Nucleus accumbens (tissue), 56 donors: Measurements from ENCODE around the gene KLHL34.

Experiments used
- DNase-seq, 56 donors: peaks; one replicate each; lab custom pipeline; 2025; lab: John Stamatoyannopoulos, UW

The KLHL34 gene, protein sequence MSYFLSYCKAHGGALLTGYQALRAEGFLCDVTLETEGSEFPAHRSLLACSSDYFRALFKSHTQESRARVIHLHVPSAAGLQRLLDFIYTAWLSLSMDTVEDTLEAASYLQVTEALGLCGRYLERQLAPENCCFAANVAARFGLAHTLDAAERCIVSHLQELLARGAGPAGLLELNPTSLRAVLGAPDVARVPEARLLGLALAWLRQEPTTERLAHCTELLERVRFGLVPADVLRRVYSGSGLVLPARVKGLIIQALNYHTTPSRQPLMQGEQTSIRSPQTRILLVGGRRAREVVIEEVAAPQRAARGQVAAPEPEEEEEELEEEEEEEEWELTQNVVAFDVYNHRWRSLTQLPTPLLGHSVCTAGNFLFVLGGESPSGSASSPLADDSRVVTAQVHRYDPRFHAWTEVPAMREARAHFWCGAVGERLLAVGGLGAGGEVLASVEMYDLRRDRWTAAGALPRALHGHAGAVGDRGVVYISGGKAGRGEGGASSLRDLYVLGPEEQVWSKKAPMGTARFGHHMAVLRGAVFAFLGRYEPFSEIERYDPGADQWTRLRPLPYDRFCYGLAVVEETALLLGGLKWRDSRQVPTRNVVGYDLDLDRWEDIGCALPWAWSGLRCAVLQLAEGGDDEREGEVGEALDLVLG

DNA sequence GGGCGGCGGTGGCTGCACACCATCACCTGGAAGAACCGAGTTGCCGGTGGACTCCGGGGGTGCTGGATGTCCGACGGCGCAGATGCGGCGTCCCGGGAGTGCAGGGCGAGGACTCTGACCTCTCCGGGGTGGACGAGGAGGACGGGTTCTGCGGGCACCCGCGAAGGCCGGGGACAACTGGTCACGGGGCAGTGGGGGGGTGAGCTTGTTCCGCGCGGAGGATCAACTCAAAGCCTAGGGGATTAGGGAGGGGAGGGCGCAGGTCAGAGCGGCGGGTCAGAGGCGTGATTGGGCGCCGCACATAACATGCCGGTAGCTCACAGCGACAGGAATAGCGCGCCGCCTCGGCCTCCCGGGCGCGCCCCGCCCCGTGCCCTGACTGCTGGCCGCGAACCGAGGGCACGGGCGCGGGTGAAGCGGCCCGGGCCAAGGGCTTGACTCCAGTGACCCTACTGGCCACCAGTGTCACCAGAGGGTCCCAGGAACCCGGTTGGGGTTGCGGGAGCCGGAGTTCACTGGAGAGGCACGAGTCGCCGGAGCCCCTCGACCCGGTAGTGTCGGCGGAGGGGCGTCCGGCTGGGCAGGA is at the start of gene KLHL34:
TSS of gene KLHL34 (minus strand) at position 179 of the 586 bp plus-strand sequence. CDS start 542 bp downstream, outside the sequence.
- DNase-seq, result no peak

DNA sequence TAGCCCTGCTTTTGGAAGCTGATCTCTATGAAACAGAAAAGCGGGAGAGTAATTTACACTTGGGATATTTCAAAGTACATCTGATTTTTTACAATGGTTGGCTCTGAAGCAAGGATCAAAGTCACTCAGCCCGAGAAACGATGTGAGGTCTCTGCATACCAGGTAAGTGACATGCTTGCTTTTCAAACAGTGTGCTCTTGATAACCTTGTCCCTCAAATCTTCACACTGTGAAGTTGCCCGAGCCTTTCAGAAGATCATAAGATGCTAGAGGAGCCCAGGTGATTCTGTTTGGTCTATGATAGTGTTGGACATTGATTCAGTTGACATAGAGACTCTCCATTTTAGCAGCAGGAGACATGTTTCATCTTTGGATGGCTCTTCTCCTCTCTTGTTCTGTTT is 47.1 kb upstream of the KLHL34 start:
- DNase-seq, result no peak

DNA sequence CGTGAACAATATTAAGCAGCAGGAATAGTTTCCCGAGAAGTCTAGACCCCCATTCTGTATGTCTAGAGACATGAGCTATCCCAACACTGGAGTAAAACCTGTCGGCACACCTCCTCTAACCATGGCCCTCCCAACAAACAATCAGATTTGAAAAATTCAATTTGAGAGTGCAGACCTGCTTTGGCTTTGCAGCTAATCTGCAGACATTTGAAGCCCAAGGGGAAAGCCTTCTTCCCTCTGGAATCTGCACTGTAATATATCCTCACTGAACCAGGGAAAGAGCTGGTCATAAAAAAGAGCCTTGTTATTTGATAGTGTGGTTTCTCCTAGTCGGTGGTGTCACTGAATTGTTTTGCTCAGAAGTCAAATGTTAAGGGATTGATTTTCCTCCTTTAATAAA is 44.6 kb upstream of the KLHL34 start:
- no peak for DNase-seq

GRCh38 chrX:21700967-21701366 is 42.8 kb upstream of the KLHL34 start:
- no peak for DNase-seq

- DNase-seq, result no peak
Observed at GRCh38 chrX:21700275-21700674, 42.1 kb upstream of the KLHL34 start.

- DNase-seq, result no peak
Observed at GRCh38 chrX:21699136-21699535, 41.0 kb upstream of the KLHL34 start.

DNA sequence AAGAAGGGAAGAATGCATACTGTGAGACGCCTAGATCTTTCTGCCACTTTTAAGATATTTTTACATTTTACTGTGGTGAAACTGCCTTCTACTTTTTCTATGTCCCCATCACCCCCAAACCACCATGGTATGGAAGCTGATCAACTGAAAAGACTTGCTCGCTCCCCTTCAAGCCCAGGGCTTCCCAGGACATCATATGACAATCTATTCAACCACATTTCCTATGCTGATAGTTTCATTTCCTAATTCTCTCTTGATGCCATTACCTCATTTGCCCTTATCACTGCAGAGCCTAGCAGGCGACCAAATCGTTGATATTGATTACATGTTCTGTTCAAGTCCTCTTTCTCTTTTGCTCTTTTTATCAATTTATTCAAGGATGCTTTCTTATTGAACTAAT is 40.1 kb upstream of the KLHL34 start:
- DNase-seq, result no peak

GRCh38 chrX:21691512-21692018 is 33.4 kb upstream of the KLHL34 start:
- DNase-seq, result no peak

DNA sequence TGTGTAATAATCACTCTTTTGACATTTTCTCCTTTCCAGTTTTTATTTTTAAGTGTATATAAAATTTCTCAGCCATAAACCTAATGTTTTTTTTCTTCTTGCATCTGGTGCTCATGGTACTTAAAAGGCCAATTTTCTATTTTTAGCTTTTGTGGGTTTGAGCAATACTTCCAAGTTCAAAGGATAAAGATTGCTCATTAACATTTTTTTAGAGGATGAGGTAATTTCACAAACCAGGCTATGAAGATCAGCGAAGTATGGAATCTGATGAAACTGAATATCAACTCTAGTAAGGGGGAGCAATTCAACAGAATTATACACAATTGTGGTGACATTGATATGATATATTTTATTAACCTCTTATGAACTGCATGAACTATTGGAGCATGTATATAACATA is 25.8 kb upstream of the KLHL34 start:
- no peak for DNase-seq

DNA sequence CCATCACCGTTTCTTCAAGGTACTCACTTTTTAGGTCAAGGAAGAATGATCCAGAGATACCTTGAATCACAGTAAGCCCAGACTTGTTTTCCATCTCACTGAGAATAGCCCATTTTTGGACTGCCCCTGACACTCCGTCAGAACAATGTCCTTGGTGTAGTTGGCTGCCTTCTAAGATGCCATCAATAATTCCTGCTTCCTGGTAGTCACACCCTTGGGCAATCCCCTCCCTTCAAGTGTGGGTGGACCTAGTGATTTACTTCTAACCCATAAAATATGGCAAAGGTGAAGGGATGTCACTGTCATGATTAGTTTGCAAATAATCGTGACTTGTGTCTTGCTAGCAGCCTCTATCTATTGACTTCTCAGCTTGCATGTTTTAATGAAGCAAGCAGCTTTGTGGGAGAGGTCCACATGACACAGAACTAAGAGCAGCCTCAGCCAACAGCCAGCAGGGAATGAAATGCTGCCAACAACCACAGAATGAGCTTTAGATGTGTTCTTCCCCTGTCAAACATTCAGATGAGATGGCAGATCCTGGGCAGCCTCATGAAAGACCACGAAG is 20.0 kb upstream of the KLHL34 start:
- DNase-seq, result no peak

DNA sequence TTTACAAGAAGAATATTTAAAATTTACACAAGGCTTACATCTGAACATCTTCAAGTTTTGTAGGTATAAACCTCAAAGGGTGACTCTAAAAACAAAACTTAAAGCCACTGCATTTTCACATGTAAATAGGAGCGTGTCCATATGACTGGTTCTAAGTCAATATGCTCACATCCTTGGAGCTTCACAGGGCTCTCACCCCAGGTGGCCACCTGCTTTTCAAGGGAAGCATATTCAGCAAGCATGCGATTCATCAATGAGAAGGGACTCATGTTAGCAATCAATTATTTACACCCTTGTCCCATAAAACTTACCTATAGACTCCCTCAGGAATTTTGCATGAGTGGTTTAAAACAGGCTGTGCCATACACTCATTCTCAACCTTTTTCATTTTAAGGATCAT is 17.8 kb upstream of the KLHL34 start:
- DNase-seq, result no peak

DNA sequence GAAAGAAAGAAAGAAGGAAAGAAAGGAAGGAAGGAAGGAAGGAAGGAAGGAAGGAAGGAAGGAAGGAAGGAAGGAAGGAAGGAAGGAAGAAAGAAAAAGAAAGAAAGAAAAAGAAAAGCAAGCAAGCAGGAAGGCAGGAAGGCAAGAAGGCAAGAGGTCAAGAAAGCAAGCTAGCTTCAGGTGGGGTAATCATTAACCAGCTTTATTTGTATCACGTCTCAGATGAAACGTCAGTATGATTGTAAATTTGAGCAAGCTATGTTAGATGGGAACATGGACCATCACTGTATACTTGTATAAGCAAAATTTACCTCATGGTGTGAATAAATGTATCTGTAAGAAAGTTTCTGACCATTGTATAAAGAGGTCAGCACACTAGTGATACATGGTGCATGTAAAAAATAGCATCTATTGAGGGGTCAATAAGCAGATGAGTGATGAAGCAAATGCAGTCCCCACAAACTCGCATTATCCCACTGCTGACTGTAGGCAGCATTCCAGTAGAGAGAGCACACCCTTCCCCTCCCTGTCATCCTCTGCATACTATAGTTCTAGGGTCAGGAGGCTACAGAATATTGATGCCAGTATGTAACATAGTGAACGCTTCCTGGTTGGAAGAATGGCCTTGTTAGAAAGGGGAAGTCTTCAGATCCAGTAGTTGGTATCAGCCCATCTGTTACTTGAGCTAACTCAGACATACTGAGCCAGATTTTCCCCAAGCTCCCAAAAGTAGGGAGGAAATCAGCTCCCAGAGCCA is 16.5 kb upstream of the KLHL34 start:
- no peak for DNase-seq

GRCh38 chrX:21666679-21667078 is 8.5 kb upstream of the KLHL34 start:
- no peak for DNase-seq

GRCh38 chrX:21666252-21666651 is 8.1 kb upstream of the KLHL34 start:
- DNase-seq, result no peak

GRCh38 chrX:21662761-21663160 is 4.6 kb upstream of the KLHL34 start:
- DNase-seq, result no peak

DNA sequence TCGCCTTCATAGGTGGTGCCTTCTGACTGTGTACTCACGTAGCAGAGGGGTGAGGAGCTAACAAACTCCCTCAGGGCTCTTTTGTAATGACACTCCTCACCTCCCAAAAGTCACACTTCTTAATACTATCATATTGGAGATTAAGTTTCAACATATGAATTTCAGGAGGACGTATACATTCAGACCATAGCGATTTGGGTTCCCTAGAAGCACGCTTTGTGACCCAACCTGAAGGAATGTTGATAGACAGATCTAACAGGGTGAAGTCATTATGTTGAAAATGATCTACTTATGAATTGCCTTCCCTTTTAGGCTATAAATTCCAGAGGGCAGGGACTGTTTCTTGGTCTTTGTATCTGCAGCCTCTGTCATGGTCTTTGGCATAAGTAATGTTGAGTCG is 3.2 kb upstream of the KLHL34 start:
- DNase-seq, result no peak

GRCh38 chrX:21660156-21660555 is 2.0 kb upstream of the KLHL34 start:
- DNase-seq, result no peak

DNA sequence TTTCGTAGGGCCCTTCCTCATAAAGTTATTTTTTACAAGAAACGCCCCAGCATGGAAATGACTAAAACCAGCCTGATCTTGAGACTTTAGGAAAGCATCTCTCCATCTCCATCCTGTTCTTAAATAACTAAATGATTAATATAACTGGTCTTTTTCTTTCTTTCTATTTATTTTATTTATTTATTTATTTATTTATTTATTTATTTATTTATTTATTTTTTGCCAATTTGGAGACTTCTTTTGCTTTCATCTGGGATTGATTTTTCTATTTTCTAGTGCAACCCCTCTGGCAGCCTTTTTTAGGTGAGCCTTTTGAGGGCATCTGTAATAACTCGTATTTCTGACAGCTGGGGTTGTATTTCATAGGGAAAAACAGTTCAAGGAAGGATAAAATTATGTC is 1.2 kb upstream of the KLHL34 start:
- DNase-seq, result no peak

DNA sequence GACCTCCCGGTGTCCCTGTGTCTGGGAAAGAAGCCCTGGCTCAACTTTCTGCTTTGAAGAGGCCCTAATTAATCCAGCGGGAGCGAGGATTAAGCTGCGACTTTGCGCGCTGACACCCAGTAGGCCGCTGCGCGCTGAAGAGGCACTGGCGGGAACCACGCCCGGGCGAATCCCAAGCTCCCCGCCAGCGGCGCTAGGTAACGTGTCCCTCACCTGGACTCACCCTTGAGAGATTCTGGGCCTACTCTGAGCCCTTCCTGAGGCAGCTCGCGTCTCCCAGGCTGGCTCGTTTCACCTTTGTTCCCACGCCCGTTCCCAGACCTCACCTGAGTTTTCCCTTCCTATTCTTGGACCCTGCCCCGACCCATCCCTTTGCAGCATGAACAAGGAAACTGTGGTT is 616 bp upstream of the KLHL34 start:
- peak in 1 of 56 donors; percentile 0 for DNase-seq

DNA sequence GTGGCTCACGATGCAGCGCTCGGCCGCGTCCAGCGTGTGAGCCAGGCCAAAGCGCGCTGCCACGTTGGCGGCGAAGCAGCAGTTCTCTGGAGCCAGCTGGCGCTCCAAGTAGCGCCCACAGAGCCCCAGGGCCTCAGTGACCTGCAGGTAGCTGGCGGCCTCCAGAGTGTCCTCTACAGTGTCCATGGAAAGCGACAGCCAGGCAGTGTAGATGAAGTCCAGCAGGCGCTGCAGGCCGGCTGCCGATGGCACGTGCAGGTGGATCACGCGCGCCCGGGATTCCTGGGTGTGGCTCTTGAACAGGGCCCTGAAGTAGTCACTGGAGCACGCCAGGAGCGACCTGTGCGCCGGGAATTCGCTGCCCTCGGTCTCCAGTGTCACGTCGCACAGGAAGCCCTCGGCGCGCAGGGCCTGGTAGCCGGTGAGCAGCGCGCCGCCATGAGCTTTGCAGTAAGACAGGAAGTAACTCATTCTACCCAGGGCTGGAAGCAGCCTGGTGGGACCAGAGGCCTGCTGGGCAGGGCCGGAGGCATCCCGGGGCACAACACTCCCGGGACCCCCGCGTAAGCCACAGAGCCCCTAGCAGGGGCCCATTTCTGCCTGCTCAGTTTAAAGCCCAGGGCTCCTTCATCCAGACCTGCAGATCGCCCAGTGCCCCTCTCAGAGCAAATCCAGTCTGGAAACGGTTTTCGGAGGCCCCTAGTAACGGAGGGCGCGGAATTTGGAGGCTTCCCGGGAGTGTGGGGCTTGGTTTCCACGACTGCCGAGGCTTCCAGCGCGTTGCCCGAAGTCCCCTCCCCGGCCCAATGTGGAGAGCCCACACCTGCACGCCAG is 595 bp downstream of the KLHL34 start:
- no peak for DNase-seq
